Activated T-cell treated with anti-CD3 and anti-CD28 coated beads, Interleukin-2, amount 50 U/mL, for 48 hours (primary cell): ENCODE data around the gene UNK.
"Not testable (repeated sequence)": the region's sequence is repeated elsewhere in the genome, so short reads cannot be mapped to it uniquely, and the experiment has no call there.

Source experiments
- DNase-seq, 2 experiments: peaks; one replicate each; pipeline ENCODE4 v3.0.0-alpha.2; 2020

UNK gene

DNA sequence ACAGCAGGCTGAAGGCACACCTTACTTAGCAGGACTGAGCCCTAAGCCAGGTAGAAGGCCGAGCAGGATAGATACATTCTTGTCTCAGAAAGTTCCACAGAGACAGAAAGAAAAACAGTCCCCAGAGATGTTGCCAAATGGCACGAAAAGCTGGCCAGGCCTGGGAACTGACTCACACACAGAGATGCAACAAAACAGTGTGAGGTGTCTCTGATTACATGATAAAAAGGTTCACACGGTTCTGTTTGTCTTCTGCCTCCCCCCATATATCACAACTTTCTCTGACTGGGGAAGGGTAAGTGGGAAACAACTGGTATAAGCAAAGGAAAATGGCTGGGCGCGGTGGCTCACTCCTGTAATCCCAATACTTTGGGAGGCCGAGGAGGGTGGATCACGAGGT lies 68.8 kb downstream of the UNK start:
- DNase-seq, result no peak

- no peak for DNase-seq
Observed at GRCh38 chr17:75854101-75854748, 69.6 kb downstream of the UNK start.

GRCh38 chr17:75854881-75855309 lies 70.3 kb downstream of the UNK start:
- no peak for DNase-seq

GRCh38 chr17:75855310-75856061 lies 70.9 kb downstream of the UNK start, which contains the start of gene WBP2:
WBP2 (minus strand) TSS chr17:75855335; CDS start chr17:75855297, 38 bp downstream.
- DNase-seq, result peak; percentile 97 to 98

GRCh38 chr17:75856062-75856756 lies 71.6 kb downstream of the UNK start:
- peak in 1 of 2 experiments; percentile 68 for DNase-seq

GRCh38 chr17:75859358-75859757 lies 74.8 kb downstream of the UNK start:
- not testable (repeated sequence) for DNase-seq

- DNase-seq, result no peak
Observed at GRCh38 chr17:75861927-75862317, 77.3 kb downstream of the UNK start.

- DNase-seq, result peak; percentile 57 to 62
Observed at GRCh38 chr17:75864448-75864871, 79.9 kb downstream of the UNK start.

- not testable (repeated sequence) for DNase-seq
Observed at GRCh38 chr17:75864887-75865286, 80.3 kb downstream of the UNK start.

DNA sequence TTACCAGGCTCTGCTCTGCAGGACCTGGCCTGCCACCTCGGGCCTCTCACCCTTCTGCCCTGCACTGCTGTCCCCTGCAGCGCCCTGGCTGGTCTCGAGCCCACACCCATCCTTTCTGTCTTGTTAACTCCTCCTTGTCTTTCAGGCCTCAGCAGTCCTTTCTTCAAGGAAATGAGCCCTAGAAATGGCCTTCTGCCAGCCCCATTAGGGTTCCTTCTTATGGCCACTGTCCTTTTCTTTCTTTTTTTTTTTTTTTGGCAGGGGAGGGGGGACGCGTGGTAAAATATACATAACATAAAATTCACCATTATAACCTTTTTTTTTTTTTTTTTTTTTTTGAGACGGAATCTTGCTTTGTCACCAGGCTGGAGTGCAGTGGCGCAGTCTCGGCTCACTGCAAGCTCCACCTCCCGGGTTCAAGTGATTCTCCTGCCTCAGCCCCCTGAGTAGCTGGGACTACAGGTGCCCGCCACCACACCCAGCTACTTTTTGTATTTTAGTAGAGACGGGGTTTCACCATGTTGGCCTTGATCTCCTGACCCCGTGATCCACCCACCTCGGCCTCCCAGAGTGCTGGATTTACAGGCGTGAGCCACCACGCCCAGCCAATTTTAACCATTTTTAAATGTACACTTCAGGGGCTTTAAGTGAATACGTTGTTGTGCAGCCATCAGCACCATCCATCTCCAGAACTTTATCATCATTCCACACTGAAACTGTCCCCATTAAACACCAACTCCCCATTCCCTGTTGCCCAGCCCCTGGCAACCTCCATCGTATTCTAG lies 81.0 kb downstream of the UNK start:
- not testable (repeated sequence) for DNase-seq

- DNase-seq, result not testable (repeated sequence)
Observed at GRCh38 chr17:75868730-75869281, 84.2 kb downstream of the UNK start.

DNA sequence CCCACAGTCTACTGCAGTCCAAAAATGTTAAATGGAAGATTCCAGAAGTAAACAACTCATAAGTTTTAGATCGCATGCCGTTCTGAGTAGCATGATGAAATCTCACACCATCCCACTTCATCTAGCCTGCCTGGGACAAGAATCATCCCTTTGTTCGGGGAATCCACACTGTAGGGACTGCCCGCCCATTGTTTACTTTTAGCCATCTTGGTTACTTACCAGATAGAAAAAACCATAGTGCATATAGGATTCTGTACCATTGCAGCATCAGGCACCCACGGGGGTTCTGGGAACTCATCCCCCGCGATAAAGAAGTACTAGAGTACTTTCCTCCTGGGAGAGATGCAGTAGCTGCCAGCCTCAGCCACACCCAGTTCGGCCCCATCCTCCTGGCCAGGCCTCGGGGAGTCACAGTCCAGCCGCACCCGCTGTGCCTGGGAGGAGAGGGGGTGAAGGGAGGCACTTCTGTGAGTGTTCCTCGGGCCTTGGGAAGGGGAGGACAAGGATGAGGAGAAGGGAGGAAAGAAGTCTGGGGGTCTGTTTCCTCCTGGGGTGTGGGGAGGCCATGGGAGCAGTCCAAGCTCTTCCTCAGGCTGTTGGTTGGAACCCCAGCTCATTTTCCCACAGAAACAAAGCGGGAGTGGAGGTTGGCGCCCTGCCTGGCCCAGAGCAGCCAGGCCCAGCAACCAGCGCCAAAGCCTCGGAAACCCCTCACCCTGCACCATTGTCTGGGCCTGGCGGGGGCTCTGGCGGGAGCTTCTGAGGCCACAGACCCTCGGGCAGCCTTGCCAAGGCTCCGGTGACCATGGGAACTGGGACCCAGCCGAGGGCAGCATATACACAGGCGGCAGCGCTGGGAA lies 84.9 kb downstream of the UNK start:
- no peak for DNase-seq

- not testable (repeated sequence) for DNase-seq
Observed at GRCh38 chr17:75870228-75870627, 85.6 kb downstream of the UNK start.

DNA sequence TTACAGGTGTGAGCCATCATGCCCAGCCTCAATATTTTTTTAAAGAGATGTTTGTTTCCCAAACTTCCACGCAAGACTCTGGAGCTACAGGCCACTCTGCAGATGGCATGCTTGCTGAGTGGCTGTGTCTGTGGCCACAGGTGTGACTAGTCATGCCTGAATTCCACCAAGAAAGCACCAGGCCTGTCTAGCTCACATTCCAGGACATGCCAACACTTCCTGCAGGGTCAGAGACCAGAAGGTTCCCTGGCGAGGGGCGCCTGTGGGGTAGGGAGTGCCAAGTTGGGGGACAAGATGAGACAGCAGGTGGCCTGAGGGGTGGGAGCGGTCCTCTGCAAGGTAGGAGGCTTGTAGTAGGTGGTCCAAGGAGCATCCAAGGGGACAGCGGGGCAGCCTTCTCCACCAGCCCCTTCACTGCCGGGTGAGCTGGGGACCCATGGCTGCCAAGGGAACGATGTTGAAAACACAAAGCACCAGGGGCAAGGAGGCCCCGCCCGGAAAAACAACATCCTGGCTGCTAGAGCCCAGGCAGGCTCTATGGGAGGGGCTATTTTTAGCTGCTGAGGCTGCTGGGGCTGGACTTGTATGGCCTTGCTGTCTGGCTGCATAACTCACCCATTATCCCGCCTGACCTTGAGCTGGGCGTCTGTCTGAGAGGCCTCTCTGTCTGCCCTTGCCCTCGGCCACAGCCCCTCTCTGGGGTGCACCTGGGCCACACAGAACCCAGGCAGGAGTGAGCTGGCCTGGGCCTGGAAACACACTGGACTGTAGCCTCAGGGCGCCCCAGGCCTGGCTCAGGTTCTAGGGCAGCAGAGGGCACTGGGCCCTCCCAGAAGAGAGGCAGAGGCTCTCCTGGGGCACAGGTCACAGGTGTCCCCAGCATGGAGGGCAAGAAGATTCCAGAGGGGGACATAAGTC lies 88.1 kb downstream of the UNK start:
- no peak for DNase-seq

GRCh38 chr17:75873587-75874322 lies 89.1 kb downstream of the UNK start:
- no peak for DNase-seq

- no peak for DNase-seq
Observed at GRCh38 chr17:75874323-75875181, 89.9 kb downstream of the UNK start.
